ENCODE results near the gene CCDC171.

DNA sequence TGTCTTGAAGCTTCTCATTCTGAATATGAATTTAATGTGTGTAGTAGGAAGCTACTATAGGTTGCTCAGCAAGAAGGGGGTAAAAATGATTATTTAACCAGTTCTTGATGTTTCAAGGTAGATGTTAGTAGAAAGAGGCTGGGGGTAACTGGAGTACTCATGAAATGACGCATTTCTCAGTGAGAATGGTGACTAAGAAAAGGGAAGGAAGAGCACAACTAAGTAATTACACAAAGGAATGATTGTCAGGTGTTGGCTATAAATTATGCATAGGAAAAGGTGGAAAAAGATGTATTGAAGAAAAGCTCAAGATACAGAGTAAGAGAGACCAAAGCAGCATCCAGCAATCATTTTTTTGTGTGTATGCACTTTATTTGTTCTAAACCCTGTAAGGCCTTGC, 40.6 kb upstream of the CCDC171 start:
- TF ChIP-seq, protein P1, sequence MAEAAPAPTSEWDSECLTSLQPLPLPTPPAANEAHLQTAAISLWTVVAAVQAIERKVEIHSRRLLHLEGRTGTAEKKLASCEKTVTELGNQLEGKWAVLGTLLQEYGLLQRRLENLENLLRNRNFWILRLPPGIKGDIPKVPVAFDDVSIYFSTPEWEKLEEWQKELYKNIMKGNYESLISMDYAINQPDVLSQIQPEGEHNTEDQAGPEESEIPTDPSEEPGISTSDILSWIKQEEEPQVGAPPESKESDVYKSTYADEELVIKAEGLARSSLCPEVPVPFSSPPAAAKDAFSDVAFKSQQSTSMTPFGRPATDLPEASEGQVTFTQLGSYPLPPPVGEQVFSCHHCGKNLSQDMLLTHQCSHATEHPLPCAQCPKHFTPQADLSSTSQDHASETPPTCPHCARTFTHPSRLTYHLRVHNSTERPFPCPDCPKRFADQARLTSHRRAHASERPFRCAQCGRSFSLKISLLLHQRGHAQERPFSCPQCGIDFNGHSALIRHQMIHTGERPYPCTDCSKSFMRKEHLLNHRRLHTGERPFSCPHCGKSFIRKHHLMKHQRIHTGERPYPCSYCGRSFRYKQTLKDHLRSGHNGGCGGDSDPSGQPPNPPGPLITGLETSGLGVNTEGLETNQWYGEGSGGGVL (tag by site-specific recombination; IDR thresholded peaks at IDR 0.05): no peak
- TF ChIP-seq, protein P2, sequence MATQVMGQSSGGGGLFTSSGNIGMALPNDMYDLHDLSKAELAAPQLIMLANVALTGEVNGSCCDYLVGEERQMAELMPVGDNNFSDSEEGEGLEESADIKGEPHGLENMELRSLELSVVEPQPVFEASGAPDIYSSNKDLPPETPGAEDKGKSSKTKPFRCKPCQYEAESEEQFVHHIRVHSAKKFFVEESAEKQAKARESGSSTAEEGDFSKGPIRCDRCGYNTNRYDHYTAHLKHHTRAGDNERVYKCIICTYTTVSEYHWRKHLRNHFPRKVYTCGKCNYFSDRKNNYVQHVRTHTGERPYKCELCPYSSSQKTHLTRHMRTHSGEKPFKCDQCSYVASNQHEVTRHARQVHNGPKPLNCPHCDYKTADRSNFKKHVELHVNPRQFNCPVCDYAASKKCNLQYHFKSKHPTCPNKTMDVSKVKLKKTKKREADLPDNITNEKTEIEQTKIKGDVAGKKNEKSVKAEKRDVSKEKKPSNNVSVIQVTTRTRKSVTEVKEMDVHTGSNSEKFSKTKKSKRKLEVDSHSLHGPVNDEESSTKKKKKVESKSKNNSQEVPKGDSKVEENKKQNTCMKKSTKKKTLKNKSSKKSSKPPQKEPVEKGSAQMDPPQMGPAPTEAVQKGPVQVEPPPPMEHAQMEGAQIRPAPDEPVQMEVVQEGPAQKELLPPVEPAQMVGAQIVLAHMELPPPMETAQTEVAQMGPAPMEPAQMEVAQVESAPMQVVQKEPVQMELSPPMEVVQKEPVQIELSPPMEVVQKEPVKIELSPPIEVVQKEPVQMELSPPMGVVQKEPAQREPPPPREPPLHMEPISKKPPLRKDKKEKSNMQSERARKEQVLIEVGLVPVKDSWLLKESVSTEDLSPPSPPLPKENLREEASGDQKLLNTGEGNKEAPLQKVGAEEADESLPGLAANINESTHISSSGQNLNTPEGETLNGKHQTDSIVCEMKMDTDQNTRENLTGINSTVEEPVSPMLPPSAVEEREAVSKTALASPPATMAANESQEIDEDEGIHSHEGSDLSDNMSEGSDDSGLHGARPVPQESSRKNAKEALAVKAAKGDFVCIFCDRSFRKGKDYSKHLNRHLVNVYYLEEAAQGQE (tag by site-specific recombination; IDR thresholded peaks at IDR 0.05): no peak
- TF ChIP-seq ZNF600 (tag by site-specific recombination; IDR thresholded peaks at IDR 0.05) (no peak), RBAK (tag by site-specific recombination; IDR thresholded peaks at IDR 0.05) (no peak), SALL2 (tag by site-specific recombination; IDR thresholded peaks at IDR 0.05; ENCODE audit: borderline replicate concordance) (no peak), ZNF133 (tag by site-specific recombination; IDR thresholded peaks at IDR 0.05) (no peak), ZNF266 (tag by site-specific recombination; IDR thresholded peaks at IDR 0.05; ENCODE audit: low read depth) (no peak), ZNF211 (tag by site-specific recombination; IDR thresholded peaks at IDR 0.05; ENCODE audit: low read depth) (no peak), ZNF585B (tag by site-specific recombination; IDR thresholded peaks at IDR 0.05) (no peak), ZFP3 (tag by site-specific recombination; IDR thresholded peaks at IDR 0.05; ENCODE audit: low read depth) (no peak)
- TF ChIP-seq, protein P3, sequence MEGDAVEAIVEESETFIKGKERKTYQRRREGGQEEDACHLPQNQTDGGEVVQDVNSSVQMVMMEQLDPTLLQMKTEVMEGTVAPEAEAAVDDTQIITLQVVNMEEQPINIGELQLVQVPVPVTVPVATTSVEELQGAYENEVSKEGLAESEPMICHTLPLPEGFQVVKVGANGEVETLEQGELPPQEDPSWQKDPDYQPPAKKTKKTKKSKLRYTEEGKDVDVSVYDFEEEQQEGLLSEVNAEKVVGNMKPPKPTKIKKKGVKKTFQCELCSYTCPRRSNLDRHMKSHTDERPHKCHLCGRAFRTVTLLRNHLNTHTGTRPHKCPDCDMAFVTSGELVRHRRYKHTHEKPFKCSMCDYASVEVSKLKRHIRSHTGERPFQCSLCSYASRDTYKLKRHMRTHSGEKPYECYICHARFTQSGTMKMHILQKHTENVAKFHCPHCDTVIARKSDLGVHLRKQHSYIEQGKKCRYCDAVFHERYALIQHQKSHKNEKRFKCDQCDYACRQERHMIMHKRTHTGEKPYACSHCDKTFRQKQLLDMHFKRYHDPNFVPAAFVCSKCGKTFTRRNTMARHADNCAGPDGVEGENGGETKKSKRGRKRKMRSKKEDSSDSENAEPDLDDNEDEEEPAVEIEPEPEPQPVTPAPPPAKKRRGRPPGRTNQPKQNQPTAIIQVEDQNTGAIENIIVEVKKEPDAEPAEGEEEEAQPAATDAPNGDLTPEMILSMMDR (tag by site-specific recombination; IDR thresholded peaks at IDR 0.05): no peak
- TF ChIP-seq, protein P4, sequence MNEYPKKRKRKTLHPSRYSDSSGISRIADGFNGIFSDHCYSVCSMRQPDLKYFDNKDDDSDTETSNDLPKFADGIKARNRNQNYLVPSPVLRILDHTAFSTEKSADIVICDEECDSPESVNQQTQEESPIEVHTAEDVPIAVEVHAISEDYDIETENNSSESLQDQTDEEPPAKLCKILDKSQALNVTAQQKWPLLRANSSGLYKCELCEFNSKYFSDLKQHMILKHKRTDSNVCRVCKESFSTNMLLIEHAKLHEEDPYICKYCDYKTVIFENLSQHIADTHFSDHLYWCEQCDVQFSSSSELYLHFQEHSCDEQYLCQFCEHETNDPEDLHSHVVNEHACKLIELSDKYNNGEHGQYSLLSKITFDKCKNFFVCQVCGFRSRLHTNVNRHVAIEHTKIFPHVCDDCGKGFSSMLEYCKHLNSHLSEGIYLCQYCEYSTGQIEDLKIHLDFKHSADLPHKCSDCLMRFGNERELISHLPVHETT (tag by site-specific recombination; IDR thresholded peaks at IDR 0.05): no peak
- TF ChIP-seq, protein P5, sequence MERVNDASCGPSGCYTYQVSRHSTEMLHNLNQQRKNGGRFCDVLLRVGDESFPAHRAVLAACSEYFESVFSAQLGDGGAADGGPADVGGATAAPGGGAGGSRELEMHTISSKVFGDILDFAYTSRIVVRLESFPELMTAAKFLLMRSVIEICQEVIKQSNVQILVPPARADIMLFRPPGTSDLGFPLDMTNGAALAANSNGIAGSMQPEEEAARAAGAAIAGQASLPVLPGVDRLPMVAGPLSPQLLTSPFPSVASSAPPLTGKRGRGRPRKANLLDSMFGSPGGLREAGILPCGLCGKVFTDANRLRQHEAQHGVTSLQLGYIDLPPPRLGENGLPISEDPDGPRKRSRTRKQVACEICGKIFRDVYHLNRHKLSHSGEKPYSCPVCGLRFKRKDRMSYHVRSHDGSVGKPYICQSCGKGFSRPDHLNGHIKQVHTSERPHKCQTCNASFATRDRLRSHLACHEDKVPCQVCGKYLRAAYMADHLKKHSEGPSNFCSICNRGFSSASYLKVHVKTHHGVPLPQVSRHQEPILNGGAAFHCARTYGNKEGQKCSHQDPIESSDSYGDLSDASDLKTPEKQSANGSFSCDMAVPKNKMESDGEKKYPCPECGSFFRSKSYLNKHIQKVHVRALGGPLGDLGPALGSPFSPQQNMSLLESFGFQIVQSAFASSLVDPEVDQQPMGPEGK (tag by site-specific recombination; IDR thresholded peaks at IDR 0.05): no peak

Data from HEK293 (cell line).